GM12878 (cell line): ENCODE results near the gene POU6F2. TPM values are rescaled to one million over a fixed set of nuclear protein-coding genes. Genes with fewer than 3 reads are reported as not detected.

ENCODE experiments used
- ATAC-seq: fragments of 200-7000 bp; cut with Tn5 transposase; 3 replicates; pipeline ENCODE4 v1.9.1; 2020; ENCODE audit warnings: mild to moderate bottlenecking, moderate library complexity
- BruUV-seq: library from RNA; stranded (reverse); fragments of 400-500 nt; replicated peaks from 2 replicates; lab custom pipeline; 2021; lab: Mats Ljungman, UMichigan
- CTCF ChIA-PET: fragments of 300-600 bp; sonication (Branson Sonifier 250); formaldehyde crosslinking; extraction: SDS; loops from one replicate; lab custom pipeline; 2021; ENCODE audit warnings: inconsistent platforms; lab: Yijun Ruan, JAX
- POLR2A ChIA-PET: fragments of 350-600 bp; formaldehyde crosslinking; extraction: SDS; loops from one replicate; lab custom pipeline; 2021; ENCODE audit warnings: inconsistent platforms; lab: Charles Lee
- RAD21 ChIA-PET: fragments of 300-600 bp; sonication (Branson Sonifier 250); formaldehyde crosslinking; loops from one replicate; lab custom pipeline; 2023; ENCODE audit warnings: antibody characterized with exemption; ENCODE audit not compliant: unreplicated experiment; lab: Charles Lee
- SMC1A ChIA-PET: fragments of 300-600 bp; sonication (Branson Sonifier 250); formaldehyde crosslinking; loops from one replicate; lab custom pipeline; 2023; ENCODE audit not compliant: unreplicated experiment, uncharacterized antibody; lab: Charles Lee
- DNase-seq: peaks from one replicate; pipeline ENCODE4 v3.0.0-alpha.2; 2011; ENCODE audit warnings: low read depth, low spot score
- FAIRE-seq: peaks from 3 replicates; lab custom pipeline; 2011; peaks lifted over from hg19 to GRCh38; lab: Jason Lieb, UNC
- H2AFZ ChIP-seq: 2 replicates; pipeline ENCODE4 v1.6.0; 2011; ENCODE audit warnings: low read depth, low read length, control low read depth; ENCODE audit not compliant: control insufficient read depth
- H3K27ac ChIP-seq: 2 replicates; pipeline ENCODE4 v1.5.1; 2011; ENCODE audit warnings: control low read depth; ENCODE audit not compliant: control insufficient read depth, insufficient read depth
- H3K27me3 ChIP-seq, 2 experiments: replicated peaks in 1 of 2; 2 replicates each; pipeline versions ENCODE4 v1.6.0 to v1.6.1; 2011; ENCODE audit warnings: low read length in 1 of 2; ENCODE audit not compliant: control insufficient read depth in 2 of 2, insufficient read depth in 2 of 2
- H3K36me3 ChIP-seq, 2 experiments: 2 replicates each; pipeline ENCODE4 v1.5.1; 2011; ENCODE audit warnings: low read length in 1 of 2; ENCODE audit not compliant: control insufficient read depth in 2 of 2, insufficient read depth in 2 of 2
- H3K4me1 ChIP-seq: 2 replicates; pipeline ENCODE4 v1.6.1; 2011; ENCODE audit warnings: mild to moderate bottlenecking, low read length, moderate library complexity, mixed read lengths; ENCODE audit not compliant: control insufficient read depth, insufficient read depth
- H3K4me2 ChIP-seq: 2 replicates; pipeline ENCODE4 v1.6.0; 2011; ENCODE audit warnings: control low read depth; ENCODE audit not compliant: control insufficient read depth, insufficient read depth
- H3K4me3 ChIP-seq: fragments of 200-600 bp; sonication (generic); 2 replicates; pipeline ENCODE4 v1.5.1; 2016
- H3K79me2 ChIP-seq: 2 replicates; pipeline ENCODE4 v1.6.0; 2011; ENCODE audit warnings: low read length; ENCODE audit not compliant: control insufficient read depth, insufficient read depth
- H3K9ac ChIP-seq: 2 replicates; pipeline ENCODE4 v1.8.0; 2011; ENCODE audit warnings: low read length, control low read depth, mixed read lengths; ENCODE audit not compliant: control insufficient read depth, insufficient read depth
- H3K9me3 ChIP-seq: replicated peaks from 3 replicates; pipeline ENCODE4 v1.5.1; 2011; ENCODE audit warnings: mild to moderate bottlenecking, low read length; ENCODE audit not compliant: control insufficient read depth, insufficient read depth
- H4K20me1 ChIP-seq: 2 replicates; pipeline ENCODE4 v1.6.0; 2011; ENCODE audit not compliant: control insufficient read depth, insufficient read depth
- CBX5 ChIP-seq: sonication (generic); IDR thresholded peaks from 2 replicates; pipeline ENCODE4 v1.6.1; 2016; ENCODE audit warnings: low read depth, moderate library complexity, mild to moderate bottlenecking, inconsistent platforms
- CTCF ChIP-seq, 3 experiments: IDR thresholded peaks in 2 of 3; conservative IDR thresholded peaks in 1 of 3; 2 replicates each; pipeline ENCODE4 v1.5.1; 2011; ENCODE audit warnings: low read depth in 3 of 3, low read length in 3 of 3, mild to moderate bottlenecking in 3 of 3, control low read depth in 2 of 3, moderate library complexity in 2 of 3, inconsistent platforms in 1 of 3, mixed read lengths in 1 of 3; ENCODE audit not compliant: control insufficient read depth in 2 of 3, insufficient read depth in 1 of 3; ENCODE audit errors: extremely low read depth in 1 of 3
- POU2F2 ChIP-seq: IDR thresholded peaks from 3 replicates; pipeline ENCODE4 v1.6.1; 2011; ENCODE audit warnings: low read depth, mild to moderate bottlenecking, low read length, borderline replicate concordance
- RAD21 ChIP-seq: IDR thresholded peaks from 2 replicates; pipeline ENCODE4 v1.6.1; 2011; ENCODE audit warnings: mild to moderate bottlenecking, low read depth, low read length, moderate library complexity; ENCODE audit not compliant: insufficient read depth
- SMC3 ChIP-seq: IDR thresholded peaks from 2 replicates; pipeline ENCODE4 v1.6.1; 2011; ENCODE audit warnings: low read length, improper control_type of control experiment, borderline replicate concordance
- TCF12 ChIP-seq: IDR thresholded peaks from 2 replicates; pipeline ENCODE4 v1.6.1; 2011; ENCODE audit warnings: low read depth, mild to moderate bottlenecking, low read length
- YY1 ChIP-seq: IDR thresholded peaks from 2 replicates; pipeline ENCODE4 v1.6.1; 2011; ENCODE audit warnings: low read depth, mild to moderate bottlenecking, low read length
- WGBS: methylation state at CpG from one replicate; pipeline ENCODE4 v1.1.6; 2016; ENCODE audit warnings: low lambda C conversion rate; ENCODE audit not compliant: insufficient replicate concordance, insufficient coverage; ENCODE audit errors: missing lambda C conversion rate; 5-methylcytosine and 5-hydroxymethylcytosine counted together
- in situ Hi-C: fragments of 300-500 bp; cut with MboI; formaldehyde crosslinking; loops from 9 replicates; pipeline ENCODE4 v1.14.3; 2018; ENCODE audit warnings: mixed read lengths
- intact Hi-C: fragments of 100-400 bp; cut with micrococcal nuclease; formaldehyde crosslinking; loops from one replicate; pipeline ENCODE4 v1.14.2; 2022; ENCODE audit not compliant: unreplicated experiment
- polyA plus RNA-seq, 11 experiments: library from polyadenylated mRNA; depleted of rRNA in 4 of 11; unstranded in 6 of 11; stranded (reverse) in 5 of 11; fragments of >200 nt; fragmentation: Nextera tagmentation in 4 of 11; fragmentation: Illumina TruSeq in 1 of 11; extraction: Ambion mirVana in 4 of 11; extraction: Trizol in 1 of 11; gene quantifications; 1 replicate in 1 of 11; 2 replicates in 10 of 11; pipeline versions ENCODE4 v1.2.1 to v1.2.3, GENCODE V29; 2011 to 2016; ENCODE audit warnings: inconsistent platforms in 2 of 11, missing spikeins in 2 of 11, low read depth in 1 of 11
- total RNA-seq, 4 experiments: library from RNA; depleted of rRNA in 3 of 4; stranded (reverse); fragments of >200 nt in 3 of 4; fragmentation: Illumina TruSeq in 1 of 4; extraction: Trizol in 1 of 4; gene quantifications; 2 replicates each; pipeline versions ENCODE4 v1.2.1 to v1.2.3, GENCODE V29; 2013 to 2021

Gene POU6F2
- total and polyA plus RNA-seq, 10 of the 15 experiments (the other 5 are each of a cell fraction or from before 2014, with no cell fraction given): 0.10 TPM; not detected in 9

- RAD21 ChIA-PET: interaction anchor here (0.8 to 2.3 kb wide), 9 partner anchors 12 to 588 kb away, joined by 3 to 10 read pairs (median 3); no protein-coding TSS in a partner anchor
Measured at GRCh38 chr7:38932509-38933168, 45.1 kb upstream of the POU6F2 start.

More at GRCh38 chr7:38932509-38933168, 45.1 kb upstream of the POU6F2 start:
- peak; percentile 59 for FAIRE-seq
- no peaks in the 10 kb centered on the region for H3K36me3 ChIP-seq
- intact Hi-C loops: loop anchor here (1.0 kb wide), 3 partner anchors 135 to 588 kb away; no protein-coding TSS in a partner anchor
- no peaks in the 10 kb centered on the region for H3K9me3 ChIP-seq
- no peak overlapping the region for H3K9ac ChIP-seq
- ATAC-seq: peak; percentile 92
- in situ Hi-C loops: loop anchor here (5.0 kb wide), 2 partner anchors 530 to 585 kb away; no protein-coding TSS in a partner anchor
- H4K20me1 ChIP-seq: no peaks in the 10 kb centered on the region; the same call in 1 of the 2 replicates
- 26% methylated on average over 6 of the region's 6 CpGs for WGBS
- TF ChIP-seq TCF12 (no peak), YY1 (0 out of 2 replicates have a peak, but pooled peaks have one; percentile 14), CTCF (IDR thresholded peaks at IDR 0.05 in 2 of 3, conservative IDR thresholded peaks at IDR 0.05 in 1 of 3; ENCODE audit: control insufficient read depth in 2 of 3, extremely low read depth in 1 of 3, insufficient read depth in 1 of 3, low read depth in 3 of 3, low read length in 3 of 3) (peak; percentile 81 to 96 (median 90)), RAD21 (peak; percentile 80), POU2F2 (peak; percentile 26; the same call in 1 of the 3 replicates), CBX5 (no peak), SMC3 (peak; percentile 83; the same call in 1 of the 2 replicates)
- no peak overlapping the region for H3K4me3 ChIP-seq
- peak; percentile 16 for DNase-seq
- no peaks in the 10 kb centered on the region for H3K79me2 ChIP-seq
- no peaks in the 10 kb centered on the region for H3K4me1 ChIP-seq
- H3K27me3 ChIP-seq: no peaks in the 10 kb centered on the region
- CTCF ChIA-PET: interaction anchor here (0.6 to 2.4 kb wide), 35 partner anchors 10 to 588 kb away, joined by 3 to 43 read pairs (median 4); partner anchors contain the start of gene VPS41
- H2AFZ ChIP-seq: peak overlapping the region; percentile 66
- H3K27ac ChIP-seq: no peak overlapping the region
- no TSS peak for BruUV-seq
- peak overlapping the region; percentile 22 for H3K4me2 ChIP-seq
- POLR2A ChIA-PET: no interaction called here
- SMC1A ChIA-PET: interaction anchor here (0.7 to 2.2 kb wide), 14 partner anchors 53 to 596 kb away, joined by 3 to 11 read pairs (median 4); no protein-coding TSS in a partner anchor
